Measurements from ENCODE around the gene BTRC.

DNA sequence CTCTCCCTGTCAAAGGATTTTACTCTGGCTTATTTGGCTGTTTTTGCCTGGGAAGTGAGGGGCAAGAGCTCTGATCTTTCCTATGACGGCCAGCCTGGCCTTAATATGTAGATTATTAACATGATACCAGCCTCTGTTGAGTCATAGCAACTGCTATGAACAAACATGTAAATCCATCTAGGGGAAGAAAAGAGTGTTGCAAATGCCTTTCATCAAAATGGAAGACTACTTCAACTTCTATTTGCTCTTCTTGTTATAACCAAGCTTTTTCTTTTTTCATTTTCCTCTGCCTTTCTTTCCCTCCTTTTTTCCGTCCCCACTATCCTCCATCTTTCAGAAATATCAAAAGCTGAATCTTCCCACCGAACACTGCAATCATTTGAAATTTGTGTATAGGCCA, 46.6 kb downstream of the BTRC start:
- TF ChIP-seq, protein P1, sequence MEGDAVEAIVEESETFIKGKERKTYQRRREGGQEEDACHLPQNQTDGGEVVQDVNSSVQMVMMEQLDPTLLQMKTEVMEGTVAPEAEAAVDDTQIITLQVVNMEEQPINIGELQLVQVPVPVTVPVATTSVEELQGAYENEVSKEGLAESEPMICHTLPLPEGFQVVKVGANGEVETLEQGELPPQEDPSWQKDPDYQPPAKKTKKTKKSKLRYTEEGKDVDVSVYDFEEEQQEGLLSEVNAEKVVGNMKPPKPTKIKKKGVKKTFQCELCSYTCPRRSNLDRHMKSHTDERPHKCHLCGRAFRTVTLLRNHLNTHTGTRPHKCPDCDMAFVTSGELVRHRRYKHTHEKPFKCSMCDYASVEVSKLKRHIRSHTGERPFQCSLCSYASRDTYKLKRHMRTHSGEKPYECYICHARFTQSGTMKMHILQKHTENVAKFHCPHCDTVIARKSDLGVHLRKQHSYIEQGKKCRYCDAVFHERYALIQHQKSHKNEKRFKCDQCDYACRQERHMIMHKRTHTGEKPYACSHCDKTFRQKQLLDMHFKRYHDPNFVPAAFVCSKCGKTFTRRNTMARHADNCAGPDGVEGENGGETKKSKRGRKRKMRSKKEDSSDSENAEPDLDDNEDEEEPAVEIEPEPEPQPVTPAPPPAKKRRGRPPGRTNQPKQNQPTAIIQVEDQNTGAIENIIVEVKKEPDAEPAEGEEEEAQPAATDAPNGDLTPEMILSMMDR (IDR thresholded peaks at IDR 0.05; ENCODE audit: insufficient read depth, low read length, poor library complexity, severe bottlenecking), result no peak
- TF ChIP-seq EZH2phosphoT487 (conservative IDR thresholded peaks at IDR 0.05; ENCODE audit: low read length), result no peak
